NCI-H526 treated with DMSO at 0.1 percent for 48 hours (cell line): ENCODE measurements around the gene KLHL15.
"Not testable (repeated sequence)": the region's sequence is repeated elsewhere in the genome, so short reads cannot be mapped to it uniquely, and the experiment has no call there.

ENCODE experiments used
- DNase-seq: peaks from one replicate; lab custom pipeline; 2025; lab: John Stamatoyannopoulos, UW

The KLHL15 gene

DNA sequence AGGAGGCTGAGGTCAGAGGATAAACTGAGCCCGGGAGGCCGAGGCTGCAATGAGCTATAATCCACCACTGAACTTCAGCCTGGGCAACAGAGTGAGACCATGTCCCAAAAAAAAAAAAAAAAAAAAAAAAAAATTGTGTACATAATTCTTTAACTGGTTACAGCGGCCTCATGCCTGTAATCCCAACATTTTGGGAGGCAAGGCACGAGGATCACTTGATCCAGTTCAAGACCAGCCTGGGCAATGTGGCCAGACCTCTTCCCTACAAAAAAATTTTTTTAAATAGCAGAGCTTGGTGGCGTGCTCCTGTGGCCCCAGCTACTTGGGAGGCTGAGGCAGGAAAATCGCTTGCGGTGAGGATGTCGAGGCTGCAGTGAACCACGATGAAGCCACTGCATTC lies 9.3 kb downstream of the KLHL15 start:
- no peak for DNase-seq

DNA sequence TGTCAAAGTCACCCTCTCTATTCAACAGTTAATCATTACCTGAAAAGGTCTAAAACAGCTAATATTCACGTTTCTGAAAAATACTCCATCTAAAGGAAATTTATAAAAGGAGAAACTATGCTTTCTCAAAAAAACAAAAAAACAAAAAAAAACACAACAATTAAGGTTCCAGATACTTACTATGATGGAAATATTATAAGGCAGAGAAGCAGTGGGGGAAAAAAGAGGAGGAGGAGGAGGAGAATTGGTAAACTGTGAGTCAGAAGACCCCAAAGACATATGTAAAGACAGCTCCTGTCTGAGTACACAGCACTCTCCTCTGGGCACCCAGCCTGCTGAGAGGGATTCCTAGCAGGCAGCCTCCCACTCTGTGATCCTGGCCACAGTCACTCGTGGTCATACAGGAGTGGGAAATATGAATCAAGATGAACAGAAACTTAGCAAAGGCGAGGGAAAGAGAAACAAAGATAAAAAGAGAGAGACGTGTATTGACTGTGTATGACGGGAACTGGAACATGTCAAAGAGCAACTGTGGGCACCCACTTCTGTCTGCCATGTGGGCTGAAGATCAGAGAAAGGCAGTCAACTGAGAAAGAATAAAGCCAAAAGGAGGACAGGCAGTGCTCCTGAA lies 12.5 kb downstream of the KLHL15 start:
- DNase-seq: no peak

DNA sequence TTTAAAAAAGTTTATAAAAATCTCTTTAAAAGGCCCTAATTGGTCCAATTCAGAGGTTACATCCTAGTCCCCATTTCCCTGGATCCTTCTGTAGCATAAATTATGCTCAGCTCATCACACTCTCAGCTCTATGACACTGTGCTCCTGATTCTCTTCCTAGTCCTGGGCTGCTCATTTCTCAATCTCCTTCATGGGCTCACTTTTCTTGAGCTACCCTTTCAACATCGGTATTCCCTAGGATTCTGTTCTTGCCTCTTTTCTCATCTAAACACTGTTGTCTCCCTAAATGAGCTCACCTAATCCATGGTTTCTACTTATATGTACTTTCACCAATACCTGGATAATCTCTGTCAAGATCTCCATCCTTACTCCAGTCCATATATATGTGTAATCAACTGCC lies 14.7 kb downstream of the KLHL15 start:
- DNase-seq: no peak

DNA sequence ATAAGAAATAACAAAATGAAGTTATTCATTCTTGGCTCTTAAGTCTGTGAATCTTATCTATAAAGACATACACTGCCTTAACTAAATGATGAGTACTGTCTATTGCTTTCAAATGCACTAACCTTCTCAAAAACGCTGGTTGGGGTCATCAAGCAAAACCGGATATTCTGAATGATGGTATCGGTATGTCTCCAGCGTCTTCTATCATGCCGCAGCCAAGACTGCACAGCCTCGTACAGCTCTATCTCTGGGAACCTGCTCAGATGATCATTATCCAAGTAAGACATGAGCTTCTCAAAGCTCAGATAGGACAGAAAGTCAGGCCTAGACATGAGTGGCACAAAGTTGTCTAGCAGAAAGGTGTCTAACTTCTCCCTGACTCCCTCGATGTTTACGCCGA lies 21.1 kb downstream of the KLHL15 start:
- no peak for DNase-seq

DNA sequence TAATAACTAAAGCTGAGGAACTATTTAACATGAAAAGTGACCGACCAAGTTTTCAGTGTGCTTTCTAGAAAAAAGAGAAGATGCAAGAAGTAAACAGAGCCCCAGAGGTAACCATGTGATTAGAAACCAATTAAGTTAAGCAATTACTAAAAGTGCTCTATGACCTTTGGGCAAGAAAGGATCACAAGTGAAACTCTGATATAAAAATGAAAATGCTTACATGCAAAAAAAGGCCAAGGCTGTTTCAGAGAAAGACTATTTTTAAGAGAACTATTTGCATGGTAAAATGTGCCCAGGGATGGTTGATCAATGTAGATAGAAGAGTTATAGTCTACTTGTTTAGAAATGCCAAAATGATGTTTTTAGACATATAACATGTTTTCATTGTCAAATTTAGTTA lies 22.0 kb downstream of the KLHL15 start:
- no peak for DNase-seq

DNA sequence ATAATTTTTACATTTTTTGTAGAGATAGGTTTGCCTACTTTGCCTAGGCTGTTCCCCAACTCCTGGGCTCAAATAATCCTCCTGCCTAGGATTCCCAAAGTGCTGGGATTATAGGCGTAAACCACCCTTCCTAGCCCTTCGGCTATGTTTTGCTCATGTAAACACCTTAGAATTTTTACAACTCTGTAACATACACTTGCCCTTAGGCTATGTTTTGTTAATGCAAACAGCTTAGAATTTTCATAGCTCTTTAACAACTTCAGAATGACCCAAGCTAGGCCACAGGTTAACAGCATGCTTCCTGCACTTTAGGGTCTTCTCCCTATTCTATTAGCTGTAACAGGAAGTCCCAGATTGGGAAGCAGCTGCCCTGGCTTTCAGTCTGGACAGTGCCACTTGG lies 24.2 kb downstream of the KLHL15 start:
- peak; percentile 70 for DNase-seq

DNA sequence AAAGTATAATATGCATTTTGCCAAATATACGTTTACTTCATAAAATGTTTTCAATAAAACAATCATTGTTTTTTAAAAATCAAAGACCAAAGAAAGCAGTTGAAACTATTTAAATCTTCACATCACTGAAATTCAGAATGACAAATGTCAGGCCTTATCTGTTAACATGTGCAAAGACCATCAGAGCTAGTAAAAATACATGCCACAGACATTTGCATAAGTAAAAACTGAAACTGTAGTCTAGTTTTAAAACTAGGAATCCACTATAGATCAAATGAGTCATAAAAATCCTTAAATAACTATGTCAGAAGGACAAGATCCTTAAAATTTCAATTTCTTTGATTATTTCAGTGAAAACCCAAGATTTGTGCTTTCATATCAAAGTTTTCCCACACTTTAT lies 24.8 kb downstream of the KLHL15 start:
- peak; percentile 40 for DNase-seq

DNA sequence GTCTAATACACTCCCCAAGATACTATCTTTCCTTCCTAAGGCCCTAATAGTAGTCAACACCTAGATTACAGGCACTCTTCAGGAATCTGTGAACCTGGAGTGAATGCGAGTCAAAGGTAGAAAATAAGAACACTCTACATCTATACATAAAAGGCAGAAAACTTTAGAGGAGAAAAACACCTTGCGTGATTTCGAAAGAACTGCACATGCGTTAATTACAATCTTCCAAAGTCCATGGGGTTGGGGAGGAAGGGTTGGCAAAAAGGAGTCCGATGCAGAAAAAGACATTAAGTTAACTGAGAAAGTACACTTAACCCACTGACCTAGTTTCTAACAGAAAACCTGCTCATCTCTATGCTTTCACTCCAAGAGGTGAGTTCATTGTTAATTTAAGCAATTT lies 27.3 kb downstream of the KLHL15 start:
- DNase-seq: no peak

DNA sequence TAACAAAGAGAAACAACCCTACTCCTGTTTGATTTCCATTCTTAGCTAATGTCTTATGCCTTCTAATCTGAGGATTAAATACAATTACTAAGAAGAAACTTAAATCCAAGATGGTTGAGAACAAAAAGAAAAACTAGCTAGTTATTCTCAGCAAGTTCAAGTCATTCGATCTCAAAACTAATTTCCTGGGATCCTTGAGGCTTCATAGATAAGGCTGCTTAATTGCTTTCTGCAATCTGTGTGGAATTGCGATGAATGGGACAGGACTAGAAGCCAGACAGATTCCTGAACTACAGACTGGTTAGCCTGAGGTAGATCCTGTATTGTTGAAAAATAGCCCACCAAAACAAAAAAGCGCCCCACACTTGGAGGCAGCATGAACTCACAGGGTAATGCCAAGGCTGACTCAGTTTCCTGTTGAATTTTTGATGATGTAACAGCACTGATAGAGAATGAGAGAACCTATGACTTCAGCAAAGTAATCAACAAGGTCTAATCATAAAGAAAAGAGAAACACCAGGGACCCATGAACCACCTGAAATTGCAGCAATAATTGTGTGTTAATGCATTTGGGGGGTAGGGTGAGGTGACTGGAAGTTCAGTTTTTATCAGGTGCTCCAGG lies 33.9 kb downstream of the KLHL15 start:
- no peak for DNase-seq

DNA sequence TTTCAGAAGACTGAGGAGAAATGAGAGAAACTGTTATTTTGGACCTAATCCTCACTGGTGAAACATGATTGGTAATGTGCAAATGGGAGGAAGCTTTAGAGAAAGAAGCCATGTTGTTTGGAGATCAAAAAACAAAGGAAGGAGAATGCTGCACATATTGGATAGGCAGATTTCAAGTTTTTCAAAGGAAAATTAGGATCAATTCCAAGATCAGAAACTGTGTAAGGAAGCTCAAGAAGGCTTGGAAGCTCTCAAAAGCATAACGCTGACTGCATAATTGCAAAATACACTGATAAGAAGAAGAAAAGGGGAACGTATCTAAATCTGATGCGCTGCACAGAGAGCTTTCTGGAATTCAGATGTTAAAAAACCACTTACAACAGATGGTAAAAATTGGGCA lies 34.6 kb downstream of the KLHL15 start:
- DNase-seq: no peak

DNA sequence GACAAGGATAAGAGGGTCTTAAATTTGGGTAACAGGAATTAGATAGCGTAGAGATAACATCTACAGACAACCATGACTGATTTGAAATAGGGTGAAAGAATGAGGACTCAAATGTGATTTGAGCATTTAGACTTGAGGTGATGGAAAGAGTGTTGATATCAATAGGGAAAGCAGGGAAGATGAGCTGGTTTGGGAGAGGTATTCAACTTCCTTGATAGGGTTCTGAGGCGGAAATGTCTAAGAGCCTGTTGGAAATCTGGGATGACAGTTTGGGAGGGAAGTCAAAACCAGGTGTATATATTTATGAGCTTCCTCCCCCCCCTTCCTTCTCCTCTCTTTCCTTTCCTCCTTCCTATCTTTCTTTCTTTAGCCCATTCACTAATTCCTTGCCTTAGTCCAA lies 36.5 kb downstream of the KLHL15 start:
- no peak for DNase-seq

DNA sequence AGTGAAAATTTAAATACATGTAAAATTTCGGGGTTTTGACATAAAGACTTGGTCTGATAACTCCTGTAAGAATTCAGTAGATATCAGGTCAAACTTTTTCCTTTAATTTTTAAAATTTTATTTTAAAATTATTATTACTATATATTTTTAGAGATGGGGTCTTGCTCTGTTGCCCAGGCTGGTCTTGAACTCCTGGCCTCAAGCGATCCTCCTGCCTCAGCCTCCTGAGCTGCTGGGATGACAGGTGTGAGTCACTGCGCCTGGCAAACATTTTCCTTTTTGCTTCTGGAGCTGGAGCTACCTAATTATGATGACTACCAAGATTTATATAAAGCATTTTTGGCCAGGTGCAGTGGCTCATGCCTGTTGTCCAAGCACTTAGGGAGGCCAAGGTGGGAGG lies 37.3 kb downstream of the KLHL15 start:
- no peak for DNase-seq

DNA sequence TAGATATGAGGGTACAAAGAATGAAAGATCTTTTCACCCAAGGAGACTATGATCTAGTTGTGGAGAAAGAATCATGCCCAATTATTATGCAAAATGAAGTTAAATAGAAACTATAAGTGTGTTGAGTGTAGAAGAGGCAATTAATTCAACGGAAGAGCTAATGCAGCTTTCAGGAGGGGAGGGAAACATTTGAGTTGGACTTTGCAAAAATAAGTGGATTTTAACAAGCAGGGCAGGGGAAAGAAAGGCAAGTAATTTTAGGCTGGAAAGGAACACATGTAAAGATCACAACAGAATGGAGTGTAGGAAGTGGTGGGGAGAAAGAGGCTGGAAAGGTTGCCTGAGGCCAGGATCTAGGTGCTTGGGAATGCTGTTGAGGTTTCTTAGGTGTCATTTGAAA lies 44.1 kb downstream of the KLHL15 start:
- no peak for DNase-seq

DNA sequence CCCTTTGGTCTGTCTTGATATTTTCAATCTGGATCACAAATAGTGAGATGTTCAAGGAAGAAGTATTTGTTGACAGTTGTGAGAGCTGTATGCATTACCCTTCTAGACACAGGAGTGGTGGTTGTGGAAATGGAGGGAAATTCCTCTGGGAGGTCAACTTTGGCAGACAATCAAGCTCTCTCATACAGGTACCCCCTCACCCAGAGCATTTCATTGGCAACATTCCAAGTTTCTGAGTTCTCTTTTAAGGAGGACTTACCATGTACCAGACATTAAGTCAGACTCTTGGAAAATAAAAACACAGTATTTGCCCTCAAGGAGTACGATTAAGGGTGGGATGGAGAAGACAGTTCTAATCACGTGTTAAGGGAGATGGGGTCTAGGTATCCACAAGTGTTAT lies 45.3 kb downstream of the KLHL15 start:
- no peak for DNase-seq

DNA sequence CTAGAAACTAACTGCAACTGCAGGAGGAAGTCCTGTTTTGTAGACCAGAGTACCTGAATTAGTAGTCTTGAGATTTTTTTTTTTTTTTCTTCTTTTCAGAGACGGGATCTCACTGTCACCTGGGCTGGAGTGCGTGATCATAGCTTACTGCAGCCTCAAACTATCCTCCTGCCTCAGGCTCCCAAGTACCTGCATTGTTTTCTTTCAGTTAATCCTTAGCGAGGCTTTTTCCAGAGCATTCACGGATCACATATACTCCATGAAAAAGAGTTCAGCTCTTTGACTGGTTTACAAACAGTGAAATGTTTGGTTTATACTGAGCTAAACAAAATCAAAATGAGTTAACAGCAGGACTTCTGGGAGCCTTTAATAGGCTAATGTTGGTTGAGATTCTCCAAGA lies 45.8 kb downstream of the KLHL15 start:
- no peak for DNase-seq

DNA sequence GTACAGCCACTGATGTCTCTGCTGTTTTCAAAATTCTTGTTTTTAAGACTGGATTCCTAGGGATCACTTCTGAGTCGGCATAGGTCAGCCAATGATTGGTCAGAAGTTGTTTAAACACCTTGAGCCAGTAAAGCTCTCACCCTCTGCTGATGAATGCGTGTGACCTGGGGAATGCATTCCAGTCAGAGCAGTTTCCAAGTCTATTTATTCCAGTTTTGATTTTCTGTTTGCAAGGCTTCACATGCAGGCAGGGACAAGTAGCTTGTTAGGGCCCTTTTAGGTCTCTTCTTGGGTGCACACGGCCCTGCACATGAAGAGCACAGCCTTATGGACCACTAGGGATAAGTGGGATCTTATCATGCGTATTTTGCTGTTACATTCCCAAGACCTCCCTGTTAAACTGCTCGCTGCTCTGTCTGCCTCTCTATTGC lies 47.0 kb downstream of the KLHL15 start:
- no peak for DNase-seq

DNA sequence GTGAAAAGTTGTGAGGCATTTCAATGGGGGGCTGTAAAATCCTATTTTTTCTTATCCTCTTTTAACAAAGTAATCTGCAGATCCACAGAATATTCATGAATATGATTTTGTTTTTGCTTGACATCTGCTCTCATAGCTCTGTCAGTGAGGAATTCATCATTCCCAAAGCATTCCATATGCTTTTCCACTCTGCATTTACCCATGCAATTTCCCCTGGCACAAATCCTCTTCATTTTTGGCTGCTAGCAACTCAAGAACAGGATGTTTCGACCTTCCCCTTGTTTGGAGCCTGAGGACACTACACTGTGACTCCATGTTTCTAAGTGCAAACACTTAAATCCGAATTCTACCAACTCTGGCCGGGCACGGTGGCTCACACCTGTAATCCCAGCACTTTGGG lies 48.5 kb downstream of the KLHL15 start:
- no peak for DNase-seq

DNA sequence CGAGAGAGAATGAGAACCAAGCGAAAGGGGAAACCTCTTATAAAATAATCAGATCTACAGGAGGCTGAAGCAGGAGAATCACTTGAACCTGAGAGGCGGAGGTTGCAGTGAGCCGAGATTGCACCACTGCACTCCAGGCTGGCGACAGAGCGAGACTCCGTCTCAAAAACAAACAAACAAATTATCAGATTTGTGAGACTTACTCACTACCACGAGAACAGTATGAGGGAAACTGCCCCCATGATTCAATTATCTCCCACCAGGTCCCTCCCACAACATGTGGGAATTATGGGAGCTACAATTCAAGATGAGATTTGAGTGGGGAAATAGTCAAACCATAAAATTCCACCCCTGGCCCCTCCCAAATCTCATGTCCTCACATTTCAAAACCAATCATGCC lies 61.4 kb downstream of the KLHL15 start:
- DNase-seq: not testable (repeated sequence)

DNA sequence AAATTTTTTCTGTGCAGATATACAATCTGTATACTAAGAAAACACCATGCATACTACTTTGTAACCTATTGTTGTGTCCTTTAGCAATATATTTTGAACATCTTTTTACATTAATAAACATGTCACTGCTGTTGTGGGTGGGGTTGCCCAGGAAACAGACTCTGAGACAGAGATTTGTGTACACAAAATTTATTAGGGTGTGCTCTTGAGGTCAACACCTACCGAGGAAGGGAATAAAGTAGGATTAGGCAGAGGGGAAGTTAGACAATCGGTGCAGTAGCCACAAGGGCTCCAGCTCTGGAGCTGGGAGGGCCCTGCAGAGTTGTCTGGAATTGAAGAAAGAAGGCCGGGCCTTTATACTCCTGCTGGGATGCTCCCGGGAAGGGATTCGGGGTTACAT lies 62.8 kb downstream of the KLHL15 start:
- no peak for DNase-seq

DNA sequence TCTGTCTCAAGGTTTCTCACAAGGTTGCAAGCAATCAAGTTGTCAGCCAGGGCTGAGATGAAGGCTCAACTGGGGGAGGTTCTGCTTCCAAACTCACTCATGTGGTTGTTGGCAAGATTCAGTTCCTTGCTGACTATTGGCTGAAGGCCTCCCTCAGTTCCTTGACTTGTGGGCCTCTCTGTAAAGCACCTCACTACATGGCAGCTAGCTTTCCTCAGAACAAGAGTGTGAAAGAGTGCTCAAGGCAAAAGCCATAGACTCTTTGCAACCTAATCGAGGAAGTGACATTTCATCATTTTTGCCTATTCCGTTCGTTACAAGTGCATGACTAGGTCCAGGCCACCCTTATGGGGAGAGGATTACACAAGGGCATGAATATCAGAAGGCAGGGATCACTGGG lies 67.2 kb downstream of the KLHL15 start:
- DNase-seq: no peak

DNA sequence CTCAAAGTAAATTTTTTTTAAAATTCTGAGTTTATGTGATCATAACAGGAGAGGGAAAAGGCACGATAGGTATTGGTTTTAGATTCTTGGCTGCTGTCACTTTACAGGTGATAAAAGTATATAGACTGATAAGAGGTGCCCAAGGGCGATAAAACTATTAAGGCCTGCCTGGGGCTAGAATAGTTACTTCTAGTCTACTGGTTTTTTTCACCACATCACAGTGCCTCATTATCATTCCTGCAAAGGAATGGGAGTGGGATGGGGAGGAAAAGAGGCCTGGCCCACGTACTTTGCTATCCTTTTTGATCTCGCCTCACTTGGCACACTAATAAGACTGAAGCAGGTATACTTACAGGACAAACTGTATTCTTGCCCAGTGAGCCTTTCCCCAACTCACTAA lies 72.6 kb downstream of the KLHL15 start:
- no peak for DNase-seq

DNA sequence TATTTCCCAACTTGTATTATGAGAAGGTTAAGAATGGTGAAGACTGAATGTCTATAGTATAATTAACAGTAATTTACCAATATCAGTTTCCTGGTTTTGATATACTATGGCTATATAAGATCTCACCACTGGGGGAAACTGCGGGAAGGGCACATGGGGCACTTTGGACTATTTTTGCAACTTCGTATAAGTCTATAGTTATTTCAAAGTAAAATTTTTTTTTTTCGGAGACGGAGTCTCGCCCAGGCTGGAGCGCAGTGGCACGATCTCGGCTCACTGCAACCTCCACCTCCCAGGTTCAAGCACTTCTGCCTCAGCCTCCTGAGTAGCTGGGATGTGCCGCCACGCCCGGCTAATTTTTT lies 73.1 kb downstream of the KLHL15 start:
- DNase-seq: no peak

DNA sequence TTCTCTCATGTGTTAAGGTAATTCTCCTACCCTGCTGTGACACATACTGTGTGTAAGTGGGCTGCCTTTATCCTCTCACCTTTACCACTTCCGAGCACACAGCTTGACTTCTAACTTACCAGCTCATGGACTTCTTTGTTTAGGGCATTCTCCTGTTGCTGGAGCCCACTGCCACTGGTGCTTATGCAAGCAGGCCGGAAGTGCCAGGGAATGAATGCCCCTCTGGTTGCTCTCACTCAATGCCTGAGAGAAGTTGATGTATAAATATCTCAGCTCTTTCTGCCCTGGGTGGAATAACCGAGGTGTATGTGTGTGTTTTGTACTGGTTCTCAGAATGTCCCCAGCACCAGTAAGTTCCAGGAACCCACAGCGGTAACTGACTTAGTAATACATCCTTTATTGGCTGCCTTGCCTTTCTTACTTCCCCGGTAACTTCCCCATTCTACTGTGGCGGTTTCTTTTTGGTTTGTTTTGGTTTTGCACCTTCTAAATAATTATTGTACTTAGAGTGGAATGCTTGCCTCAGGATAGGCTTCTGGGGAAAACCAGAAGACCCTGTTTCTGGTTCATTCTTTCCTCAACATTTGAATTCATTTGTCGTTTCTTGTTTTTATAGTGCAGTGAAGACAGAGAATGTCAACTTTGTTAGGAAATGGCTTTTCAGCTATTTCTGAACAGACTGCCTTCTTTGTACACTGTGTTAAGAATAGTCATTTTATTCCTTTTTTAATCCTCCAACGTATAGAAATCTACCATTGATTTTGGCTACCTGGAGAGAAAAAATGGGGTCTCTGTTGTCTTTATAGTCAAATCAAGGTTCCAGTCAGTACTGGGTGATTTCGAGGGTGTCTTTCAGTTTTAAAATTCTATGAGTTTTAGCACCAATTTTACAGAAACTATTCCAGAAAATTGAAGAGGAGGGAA lies 73.7 kb downstream of the KLHL15 start:
- DNase-seq: no peak
